ENCODE data around the gene SCAMP1. TPM values are rescaled to one million over a fixed set of nuclear protein-coding genes. Genes with fewer than 3 reads are reported as not detected.

The SCAMP1 gene
- total RNA-seq, 1 donor from 2014 or later: 42.8 TPM

DNA sequence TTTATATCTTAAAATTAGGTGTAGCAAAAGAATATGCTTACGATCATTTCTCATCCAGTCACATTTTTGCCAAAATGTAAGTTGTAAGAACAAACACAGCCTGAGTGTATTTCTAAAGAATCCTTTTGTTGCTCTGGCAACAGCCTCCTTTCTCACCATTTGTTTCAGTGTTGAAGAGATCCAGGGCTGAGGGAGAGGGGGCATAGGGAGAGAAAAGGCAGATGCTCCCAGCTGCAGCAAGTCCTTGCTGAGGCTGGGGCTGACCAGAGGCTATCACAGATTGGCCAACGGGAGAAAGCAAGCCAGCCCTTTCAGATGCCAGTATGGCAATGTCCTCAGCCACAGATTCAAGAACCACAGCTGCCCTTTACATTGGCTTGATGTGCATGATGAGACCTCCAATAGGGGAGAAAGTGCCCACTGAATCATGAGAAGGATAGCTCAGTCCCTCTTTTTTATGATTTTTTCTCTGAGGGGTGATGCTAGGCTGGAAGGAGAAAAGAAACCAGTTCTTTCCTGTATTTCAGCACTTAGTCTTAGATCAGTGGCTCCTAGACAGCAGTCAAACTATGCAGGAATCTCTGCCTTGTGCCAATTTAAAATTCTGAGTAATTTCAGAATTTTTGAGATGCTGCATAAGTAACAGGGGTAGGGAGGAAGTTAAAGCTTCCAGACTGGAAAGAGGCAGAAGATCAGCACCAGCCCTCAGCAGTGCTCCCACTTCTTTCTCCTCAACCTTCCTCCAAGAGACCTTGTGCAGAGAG, 146.0 kb downstream of the SCAMP1 start:
- intact Hi-C loops (cut with DNase I): no loop called here
- DNase-seq (no peak), ATAC-seq (no peak)
- Histone ChIP-seq H3K4me1 (peaks cover 75% of the 10 kb centered on the region), H3K27me3 (ENCODE audit: low read depth) (no peaks in the 10 kb centered on the region), H3K4me3 (peak overlapping the region; percentile 63), H3K9me3 (no peaks in the 10 kb centered on the region), H3K27ac (peak overlapping the region; percentile 54), H3K36me3 (no peaks in the 10 kb centered on the region)
- TF ChIP-seq, protein P1, sequence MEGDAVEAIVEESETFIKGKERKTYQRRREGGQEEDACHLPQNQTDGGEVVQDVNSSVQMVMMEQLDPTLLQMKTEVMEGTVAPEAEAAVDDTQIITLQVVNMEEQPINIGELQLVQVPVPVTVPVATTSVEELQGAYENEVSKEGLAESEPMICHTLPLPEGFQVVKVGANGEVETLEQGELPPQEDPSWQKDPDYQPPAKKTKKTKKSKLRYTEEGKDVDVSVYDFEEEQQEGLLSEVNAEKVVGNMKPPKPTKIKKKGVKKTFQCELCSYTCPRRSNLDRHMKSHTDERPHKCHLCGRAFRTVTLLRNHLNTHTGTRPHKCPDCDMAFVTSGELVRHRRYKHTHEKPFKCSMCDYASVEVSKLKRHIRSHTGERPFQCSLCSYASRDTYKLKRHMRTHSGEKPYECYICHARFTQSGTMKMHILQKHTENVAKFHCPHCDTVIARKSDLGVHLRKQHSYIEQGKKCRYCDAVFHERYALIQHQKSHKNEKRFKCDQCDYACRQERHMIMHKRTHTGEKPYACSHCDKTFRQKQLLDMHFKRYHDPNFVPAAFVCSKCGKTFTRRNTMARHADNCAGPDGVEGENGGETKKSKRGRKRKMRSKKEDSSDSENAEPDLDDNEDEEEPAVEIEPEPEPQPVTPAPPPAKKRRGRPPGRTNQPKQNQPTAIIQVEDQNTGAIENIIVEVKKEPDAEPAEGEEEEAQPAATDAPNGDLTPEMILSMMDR (IDR thresholded peaks at IDR 0.05): no peak

DNA sequence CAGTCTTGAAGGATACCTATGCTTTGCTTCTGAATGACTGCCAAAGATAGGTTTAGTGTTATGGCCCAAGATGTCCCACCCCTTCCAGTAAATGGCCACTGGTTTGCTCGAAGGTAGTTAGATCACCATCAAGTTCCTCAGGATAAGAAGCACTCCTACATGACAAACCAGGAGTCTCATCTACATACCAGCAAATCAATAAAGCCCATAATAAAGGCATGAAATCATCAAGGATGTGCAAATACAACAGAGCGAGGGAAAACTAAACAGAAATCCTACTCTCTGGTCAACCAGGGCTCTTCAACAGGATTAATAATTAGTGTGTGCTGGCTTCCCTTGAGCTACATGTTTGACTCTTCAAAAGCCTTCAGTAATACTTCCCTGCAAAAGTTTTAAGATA, 147.1 kb downstream of the SCAMP1 start:
- ATAC-seq: no peak
- Histone ChIP-seq H3K4me1 (peaks cover 75% of the 10 kb centered on the region), H3K4me3 (peak overlapping the region; percentile 63), H3K36me3 (no peaks in the 10 kb centered on the region), H3K27me3 (ENCODE audit: low read depth) (no peaks in the 10 kb centered on the region), H3K9me3 (no peaks in the 10 kb centered on the region), H3K27ac (no peak overlapping the region)
- no peak for DNase-seq
- TF ChIP-seq, protein P1 (IDR thresholded peaks at IDR 0.05): no peak
- intact Hi-C loops (cut with DNase I): no loop called here

DNA sequence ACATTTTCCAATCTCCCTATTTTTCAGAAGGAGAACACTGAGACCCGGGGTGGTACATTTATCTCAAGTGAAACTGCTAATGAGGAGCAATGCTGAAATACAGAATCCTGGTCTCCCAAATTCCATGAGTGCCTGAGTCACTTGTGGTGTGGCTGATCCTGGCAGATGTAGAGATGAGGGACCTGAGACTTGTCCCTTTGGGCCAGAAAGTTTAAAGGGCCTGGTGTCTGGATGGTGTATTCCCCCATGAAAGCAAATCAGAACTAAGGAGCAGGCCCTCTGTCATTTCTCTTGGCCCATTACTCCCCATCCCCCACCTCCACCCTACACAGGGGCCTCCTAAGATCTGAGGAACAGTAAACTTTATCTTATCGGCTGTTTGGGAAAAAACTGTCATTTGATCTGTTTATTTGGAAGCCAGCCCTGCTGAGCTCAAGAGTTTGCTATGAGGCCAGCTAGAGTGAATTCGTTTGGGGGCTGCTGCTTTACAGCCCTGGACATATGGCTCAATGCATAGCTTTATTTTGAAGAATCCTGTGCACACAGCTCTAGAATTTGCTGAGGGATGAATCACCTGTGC, 147.9 kb downstream of the SCAMP1 start:
- Histone ChIP-seq H3K27me3 (ENCODE audit: low read depth) (no peaks in the 10 kb centered on the region), H3K4me1 (peaks cover 70% of the 10 kb centered on the region), H3K27ac (peak overlapping the region; percentile 19), H3K36me3 (no peaks in the 10 kb centered on the region), H3K9me3 (no peaks in the 10 kb centered on the region), H3K4me3 (peak overlapping the region; percentile 63)
- TF ChIP-seq, protein P1 (IDR thresholded peaks at IDR 0.05): no peak
- ATAC-seq (no peak), DNase-seq (no peak)
- intact Hi-C loops (cut with DNase I): no loop called here

DNA sequence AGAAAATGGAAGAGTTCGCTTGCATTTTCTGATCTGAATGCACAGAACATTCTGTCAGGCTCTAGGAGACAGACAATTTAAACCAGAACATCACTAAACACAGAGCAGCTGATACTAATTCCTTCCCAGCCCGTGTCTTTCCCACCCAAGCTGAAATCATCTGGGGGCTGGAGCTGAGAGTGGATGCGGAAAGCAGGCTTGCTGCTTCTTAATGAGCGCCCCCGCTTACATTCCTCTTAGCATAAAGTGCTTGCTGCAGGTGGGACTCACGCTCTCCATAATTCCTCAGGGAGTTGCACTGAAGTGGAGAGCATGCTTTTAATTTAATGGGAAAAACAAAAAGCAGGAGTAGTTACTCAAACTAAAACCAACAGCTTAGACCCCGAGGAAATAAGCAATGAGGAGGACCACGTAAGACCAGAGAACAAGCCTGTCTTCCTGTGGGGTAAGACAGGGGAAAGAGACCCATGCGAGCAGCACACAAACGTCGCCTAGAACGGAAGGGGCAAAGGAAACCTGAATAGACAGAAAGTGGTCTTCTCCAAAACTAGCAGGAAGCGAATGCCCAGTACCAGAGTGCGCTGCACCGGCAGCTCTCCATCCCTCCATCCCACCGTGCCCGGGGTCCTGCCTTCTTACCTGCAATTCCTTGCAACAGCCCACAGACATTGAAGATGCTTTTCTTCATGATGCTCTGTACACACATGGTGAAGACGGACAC, 148.9 kb downstream of the SCAMP1 start:
- intact Hi-C loops (cut with DNase I): no loop called here
- H3K9me3 ChIP-seq: no peaks in the 10 kb centered on the region
- peak overlapping the region; percentile 63 for H3K4me3 ChIP-seq
- DNase-seq (no peak), ATAC-seq (no peak)
- no peaks in the 10 kb centered on the region for H3K36me3 ChIP-seq
- TF ChIP-seq, protein P1 (IDR thresholded peaks at IDR 0.05): no peak
- H3K4me1 ChIP-seq: peaks cover 65% of the 10 kb centered on the region
- no peaks in the 10 kb centered on the region for H3K27me3 ChIP-seq (ENCODE audit: low read depth)
- H3K27ac ChIP-seq: peak overlapping the region; percentile 76

DNA sequence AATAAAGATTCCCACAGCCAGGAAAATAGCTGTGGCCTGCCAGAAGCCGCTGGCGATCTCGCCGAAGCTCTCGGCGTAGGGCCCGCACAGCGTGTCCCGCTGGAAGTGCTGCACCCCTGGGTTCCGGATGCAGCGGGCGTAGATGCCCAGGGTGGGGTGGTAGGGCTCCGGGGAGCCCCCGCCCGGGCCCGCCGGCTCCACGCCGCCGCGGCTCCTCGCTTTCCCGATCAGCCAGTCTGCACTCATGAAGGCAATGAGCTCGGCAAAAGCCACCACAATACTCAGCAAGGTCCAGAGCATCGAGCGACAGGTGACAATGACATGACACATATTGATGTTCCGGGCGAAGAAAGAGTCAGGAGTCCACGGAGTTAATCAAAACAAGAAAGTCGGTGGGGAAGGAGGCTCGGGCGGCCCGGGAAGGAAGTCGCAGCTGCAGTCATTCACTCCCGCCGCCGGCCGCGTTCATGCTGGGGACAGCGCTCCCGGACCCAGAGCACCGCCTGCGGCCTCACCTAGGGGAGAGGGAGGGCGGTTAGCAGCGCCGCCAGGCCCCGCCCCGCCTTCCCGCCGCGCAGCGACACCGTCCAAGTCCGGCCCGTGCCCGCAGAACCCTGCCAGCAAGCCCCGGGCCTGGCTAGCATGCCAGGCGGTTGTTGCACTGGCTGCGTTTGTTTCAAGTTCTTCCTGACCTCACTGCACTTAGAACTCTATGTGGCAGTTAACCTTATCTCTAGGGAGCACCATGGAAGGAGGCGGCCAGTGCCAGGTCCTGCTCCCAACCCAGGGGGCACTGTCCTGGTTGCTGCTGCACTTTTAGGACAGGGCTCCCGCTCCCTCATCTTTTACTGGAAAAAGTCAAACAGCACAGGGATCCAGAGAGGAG, 149.7 kb downstream of the SCAMP1 start:
- Histone ChIP-seq H3K4me1 (peaks cover 57% of the 10 kb centered on the region), H3K27ac (peak overlapping the region; percentile 76), H3K27me3 (ENCODE audit: low read depth) (no peaks in the 10 kb centered on the region), H3K9me3 (no peaks in the 10 kb centered on the region), H3K36me3 (no peaks in the 10 kb centered on the region), H3K4me3 (peak overlapping the region; percentile 63)
- TF ChIP-seq, protein P1 (IDR thresholded peaks at IDR 0.05): peak; percentile 39
- intact Hi-C loops (cut with DNase I): no loop called here
- DNase-seq: peak; percentile 87
- ATAC-seq: peak; percentile 94

Data from lower lobe of right lung (tissue), 2 donors.